TTC549 (cell line): Measurements from ENCODE around the gene MED15.
"Not testable (repeated sequence)": the region's sequence is repeated elsewhere in the genome, so short reads cannot be mapped to it uniquely, and the experiment has no call there.

Experiments
- FAIRE-seq: peaks from 2 replicates; lab custom pipeline; 2012; peaks lifted over from hg19 to GRCh38; lab: Jason Lieb, UNC

The MED15 gene

GRCh38 chr22:20532256-20532993 lies 25.0 kb downstream of the MED15 start:
- no peak for FAIRE-seq

GRCh38 chr22:20533095-20533878 lies 25.9 kb downstream of the MED15 start:
- no peak for FAIRE-seq

- FAIRE-seq = no peak
Measured at GRCh38 chr22:20533879-20534265, 26.5 kb downstream of the MED15 start.

GRCh38 chr22:20536590-20537324 lies 29.3 kb downstream of the MED15 start:
- no peak for FAIRE-seq

- no peak for FAIRE-seq
Measured at GRCh38 chr22:20537325-20537756, 29.9 kb downstream of the MED15 start.

- no peak for FAIRE-seq
Measured at GRCh38 chr22:20537983-20538382, 30.6 kb downstream of the MED15 start.

- not testable (repeated sequence) for FAIRE-seq
Measured at GRCh38 chr22:20538875-20539274, 31.5 kb downstream of the MED15 start.

GRCh38 chr22:20542055-20542454 lies 34.6 kb downstream of the MED15 start:
- FAIRE-seq = no peak

GRCh38 chr22:20542736-20543135 lies 35.3 kb downstream of the MED15 start:
- no peak for FAIRE-seq

GRCh38 chr22:20545318-20545634 lies 37.9 kb downstream of the MED15 start:
- FAIRE-seq = not testable (repeated sequence)

- no peak for FAIRE-seq
Measured at GRCh38 chr22:20545681-20546521, 38.5 kb downstream of the MED15 start.

- no peak for FAIRE-seq
Measured at GRCh38 chr22:20546541-20546950, 39.1 kb downstream of the MED15 start.

GRCh38 chr22:20547029-20547428 lies 39.6 kb downstream of the MED15 start:
- FAIRE-seq = no peak

GRCh38 chr22:20548806-20549205 lies 41.4 kb downstream of the MED15 start:
- no peak for FAIRE-seq

GRCh38 chr22:20549232-20549841 lies 41.9 kb downstream of the MED15 start:
- FAIRE-seq = no peak

- FAIRE-seq = no peak
Measured at GRCh38 chr22:20550057-20550817, 42.8 kb downstream of the MED15 start.

- FAIRE-seq = no peak
Measured at GRCh38 chr22:20550851-20551744, 43.7 kb downstream of the MED15 start.

- FAIRE-seq = no peak
Measured at GRCh38 chr22:20551805-20552442, 44.5 kb downstream of the MED15 start.
